ENCODE data around the gene ACVR1B.

The ACVR1B gene

DNA sequence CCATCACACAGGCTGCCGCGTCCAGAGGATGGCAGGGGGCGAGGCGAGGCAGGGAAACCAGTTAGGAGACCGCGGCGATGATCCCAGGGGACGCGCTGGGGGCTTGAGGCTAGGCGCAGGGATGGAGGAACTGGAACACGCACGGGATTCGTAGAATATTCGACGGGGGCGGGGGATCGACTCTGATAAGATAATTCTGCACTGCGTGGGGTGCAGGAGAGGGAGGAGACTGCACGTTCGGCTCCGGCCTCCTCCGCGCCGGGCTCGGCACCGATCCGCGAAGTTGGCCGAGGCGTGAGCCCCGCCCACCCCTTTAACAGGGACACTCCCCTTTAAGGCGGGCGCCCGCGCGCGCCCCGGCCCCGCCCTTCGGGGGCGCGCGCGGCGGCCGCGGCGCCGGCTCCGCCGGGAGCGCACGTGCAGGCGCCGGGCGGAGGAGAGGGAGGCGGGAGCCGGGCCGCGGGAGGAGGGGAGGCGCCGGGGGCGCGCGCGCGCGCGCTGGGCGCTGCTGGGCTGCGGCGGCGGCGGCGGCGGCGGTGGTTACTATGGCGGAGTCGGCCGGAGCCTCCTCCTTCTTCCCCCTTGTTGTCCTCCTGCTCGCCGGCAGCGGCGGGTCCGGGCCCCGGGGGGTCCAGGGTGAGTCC is at the start of gene ACVR1B:
TSS of gene ACVR1B (plus strand) at position 501 of the 644 bp plus-strand sequence. CDS start at position 546, 45 bp downstream.
- H3K9ac ChIP-seq (ENCODE audit: low read depth in 1 of 2, low read length in 2 of 2), result peak within 1 kb of the TSS; percentile 89 to 99

DNA sequence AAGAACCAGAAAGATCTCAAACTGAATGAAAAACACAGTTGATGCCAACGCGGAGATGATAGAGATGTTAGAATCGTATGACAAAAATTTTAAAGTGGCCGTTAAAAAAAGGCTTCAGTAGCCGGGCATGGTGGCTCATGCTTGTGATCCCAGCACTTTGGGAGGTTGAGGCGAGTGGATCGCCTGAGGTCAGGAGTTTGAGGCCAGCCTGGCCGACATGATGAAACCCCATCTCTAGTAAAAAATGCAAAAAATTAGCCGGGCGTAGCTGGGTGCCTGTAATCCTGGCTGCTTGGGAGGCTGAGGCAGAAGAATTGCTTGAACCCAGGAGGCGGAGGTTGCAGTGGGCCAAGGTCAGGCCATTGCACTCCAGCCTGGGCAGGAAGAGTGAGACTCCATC is 49.6 kb upstream of the ACVR1B start:
- peaks cover 15 to 25% of the 10 kb centered on the region in 2 donors for H3K4me1 ChIP-seq (ENCODE audit: control insufficient read depth in 1 of 2, insufficient read depth in 2 of 2, low read length in 2 of 2)
- no peaks in the 10 kb centered on the region for H3K27me3 ChIP-seq (ENCODE audit: control insufficient read depth in 1 of 2, insufficient read depth in 2 of 2, low read length in 2 of 2)
- no peaks in the 10 kb centered on the region for H3K9me3 ChIP-seq (ENCODE audit: control insufficient read depth in 1 of 2, low read length in 2 of 2)
- no peaks in the 10 kb centered on the region for H3K36me3 ChIP-seq (ENCODE audit: control insufficient read depth in 1 of 2, insufficient read depth in 2 of 2, low read length in 2 of 2)
- no peak overlapping the region for H3K4me3 ChIP-seq (ENCODE audit: low read depth in 1 of 2, low read length in 2 of 2)
- no peak overlapping the region for H3K9ac ChIP-seq (ENCODE audit: low read depth in 1 of 2, low read length in 2 of 2)
- H3K27ac ChIP-seq (ENCODE audit: low read depth, low read length), result no peak overlapping the region

More for the DNA sequence above, at the start of gene ACVR1B:
- Histone ChIP-seq H3K4me1 (ENCODE audit: control insufficient read depth in 1 of 2, insufficient read depth in 2 of 2, low read length in 2 of 2) (peaks cover 23 to 38% of the 10 kb centered on the region in 2 donors), H3K4me3 (ENCODE audit: low read depth in 1 of 2, low read length in 2 of 2) (peak within 1 kb of the TSS; percentile 86 to 95), H3K27ac (ENCODE audit: low read depth, low read length) (peak within 1 kb of the TSS; percentile 81), H3K27me3 (ENCODE audit: control insufficient read depth in 1 of 2, insufficient read depth in 2 of 2, low read length in 2 of 2) (no peaks in the 10 kb centered on the region), H3K9me3 (ENCODE audit: control insufficient read depth in 1 of 2, low read length in 2 of 2) (no peaks in the 10 kb centered on the region), H3K36me3 (ENCODE audit: control insufficient read depth in 1 of 2, insufficient read depth in 2 of 2, low read length in 2 of 2) (no peaks in the 10 kb centered on the region)

DNA sequence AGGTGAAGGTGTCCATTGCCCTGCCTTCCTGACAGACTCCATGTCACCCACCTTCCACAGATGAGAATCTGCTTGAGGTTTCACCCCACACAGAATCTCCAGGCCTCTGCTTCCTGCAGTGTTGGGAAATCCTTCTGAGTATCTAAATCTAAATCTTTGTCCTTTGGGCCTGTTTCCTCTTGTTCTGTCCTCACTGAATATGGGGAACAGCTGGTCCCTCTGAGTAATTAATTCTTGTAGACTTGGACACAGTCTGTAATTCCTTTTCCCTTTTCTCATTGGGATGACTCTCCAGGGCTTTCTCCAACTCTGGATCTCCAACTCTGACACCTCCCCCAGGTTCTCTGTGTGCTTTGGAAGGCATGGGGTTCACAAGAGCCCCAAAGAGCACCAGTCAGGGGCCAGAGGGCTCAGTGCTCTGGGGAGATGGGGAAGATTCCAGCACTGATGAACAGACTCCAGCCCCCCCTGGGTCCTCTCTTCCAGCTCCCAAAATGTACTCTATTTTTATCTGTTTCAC is 46.5 kb upstream of the ACVR1B start:
- Histone ChIP-seq H3K9ac (ENCODE audit: low read depth in 1 of 2, low read length in 2 of 2) (no peak overlapping the region), H3K4me3 (ENCODE audit: low read depth in 1 of 2, low read length in 2 of 2) (no peak overlapping the region), H3K9me3 (ENCODE audit: control insufficient read depth in 1 of 2, low read length in 2 of 2) (no peaks in the 10 kb centered on the region), H3K27me3 (ENCODE audit: control insufficient read depth in 1 of 2, insufficient read depth in 2 of 2, low read length in 2 of 2) (no peaks in the 10 kb centered on the region), H3K27ac (ENCODE audit: low read depth, low read length) (peak overlapping the region; percentile 74), H3K4me1 (ENCODE audit: control insufficient read depth in 1 of 2, insufficient read depth in 2 of 2, low read length in 2 of 2) (peaks cover 18 to 23% of the 10 kb centered on the region in 2 donors), H3K36me3 (ENCODE audit: control insufficient read depth in 1 of 2, insufficient read depth in 2 of 2, low read length in 2 of 2) (no peaks in the 10 kb centered on the region)

DNA sequence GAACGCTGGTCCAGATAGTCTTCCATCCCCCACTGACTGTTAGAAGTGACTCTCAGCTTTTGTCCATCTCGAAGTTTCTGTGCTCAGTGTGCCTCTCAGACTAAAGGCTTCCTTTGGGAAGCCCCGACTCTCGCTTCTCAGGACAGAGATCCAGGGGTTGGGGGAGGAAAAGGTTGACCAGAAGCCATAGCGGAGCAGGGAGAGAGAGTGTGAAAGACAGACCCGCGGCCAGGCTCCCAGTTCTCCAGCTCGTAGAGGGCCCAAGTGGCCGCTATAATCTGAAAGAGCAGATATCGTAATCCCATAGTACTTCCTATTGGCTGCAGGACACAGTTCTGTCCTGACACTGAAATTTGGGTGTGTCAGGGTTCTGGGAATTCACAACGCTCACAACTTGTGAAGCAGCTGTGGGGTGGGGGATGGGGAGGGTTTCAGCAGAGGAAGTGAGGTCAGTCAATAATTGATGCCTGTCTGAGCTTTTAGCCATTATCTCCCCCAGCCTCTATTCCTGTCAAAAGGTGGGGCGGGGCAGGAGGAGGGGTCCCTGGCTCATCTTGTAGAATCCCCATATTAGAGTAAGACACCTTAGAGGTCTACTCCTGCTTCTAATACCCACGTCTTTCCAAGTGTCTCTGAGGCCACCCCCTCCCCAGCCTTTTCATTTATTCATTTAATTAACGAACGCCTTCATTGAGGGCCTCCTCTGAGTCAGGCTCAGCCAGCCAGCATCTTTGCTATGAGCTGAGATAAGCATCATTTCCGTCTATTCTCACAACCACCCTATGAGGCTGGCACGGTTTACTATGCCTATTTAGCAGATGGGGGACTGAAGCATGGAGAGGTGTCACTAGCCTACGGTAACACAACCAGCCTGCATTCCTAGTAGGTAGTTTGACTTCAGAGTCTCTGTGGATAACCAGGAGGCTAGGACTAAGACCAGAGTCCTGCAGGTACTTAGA is 45.7 kb upstream of the ACVR1B start:
- Histone ChIP-seq H3K4me3 (ENCODE audit: low read depth in 1 of 2, low read length in 2 of 2) (no peak overlapping the region), H3K9me3 (ENCODE audit: control insufficient read depth in 1 of 2, low read length in 2 of 2) (no peaks in the 10 kb centered on the region), H3K27ac (ENCODE audit: low read depth, low read length) (peak overlapping the region; percentile 74), H3K27me3 (ENCODE audit: control insufficient read depth in 1 of 2, insufficient read depth in 2 of 2, low read length in 2 of 2) (no peaks in the 10 kb centered on the region), H3K4me1 (ENCODE audit: control insufficient read depth in 1 of 2, insufficient read depth in 2 of 2, low read length in 2 of 2) (peaks cover 18 to 24% of the 10 kb centered on the region in 2 donors), H3K36me3 (ENCODE audit: control insufficient read depth in 1 of 2, insufficient read depth in 2 of 2, low read length in 2 of 2) (no peaks in the 10 kb centered on the region), H3K9ac (ENCODE audit: low read depth in 1 of 2, low read length in 2 of 2) (no peak overlapping the region)

DNA sequence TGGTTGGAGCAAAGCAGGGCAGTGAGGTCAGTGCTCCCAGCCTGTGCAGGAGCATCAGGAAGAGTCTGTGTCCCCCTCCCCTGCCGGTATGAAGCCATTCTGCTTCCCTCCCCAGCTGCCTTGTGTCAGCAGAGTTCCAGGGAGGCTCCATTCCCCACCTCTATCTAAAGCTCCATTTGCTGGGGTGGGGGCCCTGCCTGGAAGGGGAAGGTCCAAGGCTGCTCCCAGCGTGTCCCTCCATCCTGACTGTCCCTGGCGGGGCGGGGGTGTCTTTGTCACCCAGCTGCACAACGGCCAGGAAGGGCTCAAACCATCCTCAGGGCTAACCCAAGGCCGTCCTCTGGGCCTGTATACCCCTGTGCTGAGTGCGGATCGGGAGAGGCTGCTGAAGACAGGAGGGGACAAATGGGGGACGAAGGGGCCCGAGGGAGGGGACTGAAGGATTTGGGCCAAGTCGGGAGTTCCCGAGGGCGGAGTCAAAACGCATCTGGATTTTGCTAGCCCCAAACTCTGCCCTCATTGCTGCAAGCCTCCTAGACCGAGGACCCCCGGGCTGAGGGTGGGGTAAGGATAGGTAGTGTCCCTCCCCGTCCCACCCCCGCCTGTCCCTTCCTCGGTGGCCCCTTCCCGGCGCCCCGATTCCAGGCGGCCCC is 44.9 kb upstream of the ACVR1B start:
- H3K4me3 ChIP-seq (ENCODE audit: low read depth in 1 of 2, low read length in 2 of 2), result peak overlapping the region in 1 of 2 donors; percentile 49
- peaks cover 12 to 24% of the 10 kb centered on the region in 2 donors for H3K4me1 ChIP-seq (ENCODE audit: control insufficient read depth in 1 of 2, insufficient read depth in 2 of 2, low read length in 2 of 2)
- H3K27me3 ChIP-seq (ENCODE audit: control insufficient read depth in 1 of 2, insufficient read depth in 2 of 2, low read length in 2 of 2), result no peaks in the 10 kb centered on the region
- H3K9me3 ChIP-seq (ENCODE audit: control insufficient read depth in 1 of 2, low read length in 2 of 2), result no peaks in the 10 kb centered on the region
- peak overlapping the region; percentile 60 for H3K27ac ChIP-seq (ENCODE audit: low read depth, low read length)
- H3K36me3 ChIP-seq (ENCODE audit: control insufficient read depth in 1 of 2, insufficient read depth in 2 of 2, low read length in 2 of 2), result no peaks in the 10 kb centered on the region
- H3K9ac ChIP-seq (ENCODE audit: low read depth in 1 of 2, low read length in 2 of 2), result peak overlapping the region; percentile 25 to 40

DNA sequence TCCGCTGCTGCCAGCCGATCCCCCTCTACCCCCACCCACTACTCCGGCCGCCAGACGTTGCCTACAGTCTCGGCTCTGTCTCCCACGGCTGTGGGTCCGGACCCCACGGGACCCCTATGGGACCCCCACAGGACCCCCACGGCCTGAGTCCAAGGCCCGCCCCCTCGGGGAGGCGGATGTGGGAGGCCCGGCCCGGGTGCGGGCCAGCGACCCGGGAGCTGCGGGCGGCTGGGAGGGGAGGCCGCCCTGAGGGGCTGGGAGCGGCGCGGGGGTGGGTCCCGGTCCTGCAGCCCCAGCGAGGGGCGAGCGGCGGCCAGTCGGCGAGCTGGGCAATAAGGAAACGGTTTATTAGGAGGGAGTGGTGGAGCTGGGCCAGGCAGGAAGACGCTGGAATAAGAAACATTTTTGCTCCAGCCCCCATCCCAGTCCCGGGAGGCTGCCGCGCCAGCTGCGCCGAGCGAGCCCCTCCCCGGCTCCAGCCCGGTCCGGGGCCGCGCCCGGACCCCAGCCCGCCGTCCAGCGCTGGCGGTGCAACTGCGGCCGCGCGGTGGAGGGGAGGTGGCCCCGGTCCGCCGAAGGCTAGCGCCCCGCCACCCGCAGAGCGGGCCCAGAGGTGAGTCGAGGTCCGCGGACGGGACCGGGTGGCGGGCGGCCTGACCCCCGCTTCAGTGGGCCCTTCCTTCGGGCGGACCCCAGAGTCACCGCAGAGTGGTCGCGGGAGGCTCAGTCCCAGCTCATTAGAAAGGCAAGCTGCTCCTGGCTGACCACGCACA is 44.2 kb upstream of the ACVR1B start, which contains the start of gene ACVRL1:
TSS of gene ACVRL1 (plus strand) at position 422 of the 773 bp plus-strand sequence. CDS start 4,971 bp downstream, outside the sequence.
- Histone ChIP-seq H3K9ac (ENCODE audit: low read depth in 1 of 2, low read length in 2 of 2) (peak within 1 kb of the TSS; percentile 40 to 43), H3K4me3 (ENCODE audit: low read depth in 1 of 2, low read length in 2 of 2) (peak within 1 kb of the TSS; percentile 49 to 62), H3K9me3 (ENCODE audit: control insufficient read depth in 1 of 2, low read length in 2 of 2) (no peaks in the 10 kb centered on the region), H3K27me3 (ENCODE audit: control insufficient read depth in 1 of 2, insufficient read depth in 2 of 2, low read length in 2 of 2) (no peaks in the 10 kb centered on the region), H3K36me3 (ENCODE audit: control insufficient read depth in 1 of 2, insufficient read depth in 2 of 2, low read length in 2 of 2) (no peaks in the 10 kb centered on the region), H3K4me1 (ENCODE audit: control insufficient read depth in 1 of 2, insufficient read depth in 2 of 2, low read length in 2 of 2) (peaks cover 18 to 29% of the 10 kb centered on the region in 2 donors), H3K27ac (ENCODE audit: low read depth, low read length) (peak within 1 kb of the TSS; percentile 60)

DNA sequence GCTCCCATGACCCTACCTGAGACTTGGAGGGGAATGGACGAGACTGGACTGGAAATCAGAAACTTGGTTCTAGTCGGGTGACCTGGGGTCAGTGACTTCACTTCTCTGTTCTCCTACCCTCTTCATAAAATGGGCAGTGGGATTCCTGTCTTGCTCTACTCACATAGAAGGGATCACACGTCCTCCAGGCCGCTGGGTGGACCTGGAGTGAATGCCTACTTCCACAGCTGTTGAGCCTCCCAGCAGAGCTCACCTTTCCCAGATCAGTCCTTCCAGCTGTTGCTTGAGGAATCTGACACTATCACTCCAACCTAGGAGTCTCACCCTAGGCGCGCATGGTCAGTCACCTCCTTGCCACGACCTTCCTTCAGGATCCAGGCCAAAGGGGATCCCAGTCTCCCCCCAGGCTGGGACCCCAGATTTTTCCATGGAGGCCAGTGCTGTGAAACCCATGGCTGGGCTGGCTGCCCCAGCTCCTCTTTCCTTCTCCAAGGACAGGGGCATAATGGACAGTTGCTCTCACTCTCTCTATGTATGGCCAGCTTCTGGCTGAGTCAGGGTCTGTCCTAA is 43.6 kb upstream of the ACVR1B start:
- Histone ChIP-seq H3K27ac (ENCODE audit: low read depth, low read length) (peak overlapping the region; percentile 60), H3K9ac (ENCODE audit: low read depth in 1 of 2, low read length in 2 of 2) (peak overlapping the region; percentile 40 to 43), H3K36me3 (ENCODE audit: control insufficient read depth in 1 of 2, insufficient read depth in 2 of 2, low read length in 2 of 2) (no peaks in the 10 kb centered on the region), H3K27me3 (ENCODE audit: control insufficient read depth in 1 of 2, insufficient read depth in 2 of 2, low read length in 2 of 2) (no peaks in the 10 kb centered on the region), H3K4me1 (ENCODE audit: control insufficient read depth in 1 of 2, insufficient read depth in 2 of 2, low read length in 2 of 2) (peaks cover 25 to 31% of the 10 kb centered on the region in 2 donors), H3K4me3 (ENCODE audit: low read depth in 1 of 2, low read length in 2 of 2) (peak overlapping the region; percentile 49 to 62), H3K9me3 (ENCODE audit: control insufficient read depth in 1 of 2, low read length in 2 of 2) (no peaks in the 10 kb centered on the region)

DNA sequence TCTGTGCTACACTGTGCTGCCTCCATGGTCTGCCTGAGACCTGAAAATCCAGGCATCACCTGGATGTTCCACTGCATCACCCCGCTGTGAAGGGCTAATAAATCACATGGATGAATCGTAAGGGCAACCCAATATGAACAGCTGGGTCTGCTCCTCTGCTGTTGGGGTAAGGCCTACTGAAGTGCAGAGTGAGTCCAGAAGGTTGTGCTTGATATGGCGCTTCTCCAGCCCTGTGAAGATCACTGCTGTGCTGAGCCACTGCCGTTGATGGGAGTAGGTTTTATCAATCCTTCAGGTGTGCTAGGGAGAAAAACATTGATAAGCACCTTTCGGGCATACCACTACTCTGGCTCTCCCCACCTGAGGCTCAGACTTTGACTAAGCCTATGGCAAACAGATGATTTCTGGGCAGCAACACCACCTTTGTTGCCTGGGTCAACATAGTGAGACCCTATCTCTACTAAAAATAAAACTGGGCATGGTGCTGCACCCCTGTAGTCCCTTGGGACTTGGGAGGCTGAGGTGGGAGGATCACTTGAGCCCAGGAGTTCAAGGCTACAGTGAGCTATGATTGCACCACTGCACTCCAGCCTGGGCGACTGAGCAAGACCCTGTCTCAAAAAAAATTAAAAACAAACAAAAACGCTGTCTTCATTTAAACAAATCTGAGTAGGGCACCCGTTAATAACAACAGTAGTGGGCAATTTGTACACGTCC is 42.5 kb upstream of the ACVR1B start:
- Histone ChIP-seq H3K4me1 (ENCODE audit: control insufficient read depth in 1 of 2, insufficient read depth in 2 of 2, low read length in 2 of 2) (peaks cover 25 to 31% of the 10 kb centered on the region in 2 donors), H3K27me3 (ENCODE audit: control insufficient read depth in 1 of 2, insufficient read depth in 2 of 2, low read length in 2 of 2) (no peaks in the 10 kb centered on the region), H3K36me3 (ENCODE audit: control insufficient read depth in 1 of 2, insufficient read depth in 2 of 2, low read length in 2 of 2) (no peaks in the 10 kb centered on the region), H3K9ac (ENCODE audit: low read depth in 1 of 2, low read length in 2 of 2) (no peak overlapping the region), H3K9me3 (ENCODE audit: control insufficient read depth in 1 of 2, low read length in 2 of 2) (no peaks in the 10 kb centered on the region), H3K4me3 (ENCODE audit: low read depth in 1 of 2, low read length in 2 of 2) (no peak overlapping the region), H3K27ac (ENCODE audit: low read depth, low read length) (no peak overlapping the region)
